ENCODE data around the gene CDCA3. TPM values are rescaled to one million over a fixed set of nuclear protein-coding genes. Genes with fewer than 3 reads are reported as not detected.

CDCA3 gene
- total and polyA plus RNA-seq, 2 of the 13 experiments (the other 11 are each of a cell fraction or from before 2014, with no cell fraction given): 32.7 to 56.5 TPM

DNA sequence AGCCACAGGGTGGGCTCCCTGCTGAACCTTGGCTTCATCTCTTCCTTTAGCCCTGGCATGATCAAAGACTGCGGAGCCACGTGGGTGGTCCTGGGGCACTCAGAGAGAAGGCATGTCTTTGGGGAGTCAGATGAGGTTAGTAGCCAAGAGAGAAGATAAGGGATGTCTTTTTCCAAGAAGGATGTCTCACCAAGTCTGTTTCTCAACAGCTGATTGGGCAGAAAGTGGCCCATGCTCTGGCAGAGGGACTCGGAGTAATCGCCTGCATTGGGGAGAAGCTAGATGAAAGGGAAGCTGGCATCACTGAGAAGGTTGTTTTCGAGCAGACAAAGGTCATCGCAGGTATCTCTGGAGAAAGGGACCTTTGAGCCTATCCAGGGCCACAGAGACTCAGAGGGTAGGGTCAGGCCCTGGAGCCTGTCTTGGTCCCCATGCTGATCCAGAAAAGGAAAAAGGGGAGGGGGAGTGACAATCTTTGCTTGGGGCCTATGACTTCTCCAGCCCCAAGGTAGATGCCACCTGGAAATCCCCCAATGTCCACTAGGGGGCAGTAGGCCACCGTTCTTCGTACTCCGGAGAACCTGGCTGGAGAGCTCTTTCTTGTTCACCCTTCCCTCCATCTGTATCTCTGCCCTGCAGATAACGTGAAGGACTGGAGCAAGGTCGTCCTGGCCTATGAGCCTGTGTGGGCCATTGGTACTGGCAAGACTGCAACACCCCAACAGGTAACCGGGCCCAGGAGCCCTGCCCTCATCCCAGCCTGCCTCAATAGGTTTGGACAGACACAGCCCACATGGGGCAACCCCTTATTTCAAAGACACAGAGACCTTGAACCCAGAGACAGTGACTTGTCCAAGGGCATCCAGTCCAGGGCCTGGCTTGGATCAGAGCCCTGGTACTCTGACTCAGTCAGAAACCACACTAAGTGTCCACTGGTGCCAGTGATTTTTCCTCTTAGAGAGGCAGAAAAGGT lies 18.2 kb upstream of the CDCA3 start (continued):
- TF ChIP-seq, protein P1, sequence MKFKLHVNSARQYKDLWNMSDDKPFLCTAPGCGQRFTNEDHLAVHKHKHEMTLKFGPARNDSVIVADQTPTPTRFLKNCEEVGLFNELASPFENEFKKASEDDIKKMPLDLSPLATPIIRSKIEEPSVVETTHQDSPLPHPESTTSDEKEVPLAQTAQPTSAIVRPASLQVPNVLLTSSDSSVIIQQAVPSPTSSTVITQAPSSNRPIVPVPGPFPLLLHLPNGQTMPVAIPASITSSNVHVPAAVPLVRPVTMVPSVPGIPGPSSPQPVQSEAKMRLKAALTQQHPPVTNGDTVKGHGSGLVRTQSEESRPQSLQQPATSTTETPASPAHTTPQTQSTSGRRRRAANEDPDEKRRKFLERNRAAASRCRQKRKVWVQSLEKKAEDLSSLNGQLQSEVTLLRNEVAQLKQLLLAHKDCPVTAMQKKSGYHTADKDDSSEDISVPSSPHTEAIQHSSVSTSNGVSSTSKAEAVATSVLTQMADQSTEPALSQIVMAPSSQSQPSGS (CRISPR knock-in tag; IDR thresholded peaks at IDR 0.05): peak; percentile 50; the same call in 1 of the 2 replicates
- TF ChIP-seq RELA (CRISPR knock-in tag; IDR thresholded peaks at IDR 0.05) (0 out of 2 replicates have a peak, but pooled peaks have one; percentile 20), ZNF549 (CRISPR knock-in tag; IDR thresholded peaks at IDR 0.05) (no peak), GFI1 (CRISPR knock-in tag; IDR thresholded peaks at IDR 0.05; ENCODE audit: borderline replicate concordance) (no peak), HMGXB4 (CRISPR knock-in tag; IDR thresholded peaks at IDR 0.05; ENCODE audit: borderline replicate concordance in 1 of 2, low read depth in 1 of 2) (peak; percentile 56 to 62; a peak in 2 of 4 replicates), ZNF207 (IDR thresholded peaks at IDR 0.05; ENCODE audit: borderline replicate concordance) (no peak), ZNF781 (CRISPR knock-in tag; IDR thresholded peaks at IDR 0.05; ENCODE audit: borderline replicate concordance, not compliant biosample characterization) (no peak), THAP9 (CRISPR knock-in tag; IDR thresholded peaks at IDR 0.05; ENCODE audit: borderline replicate concordance) (peak; percentile 29; the same call in 1 of the 2 replicates), ZSCAN25 (CRISPR knock-in tag; IDR thresholded peaks at IDR 0.05) (0 out of 2 replicates have a peak, but pooled peaks have one; percentile 54), MTERF4 (CRISPR knock-in tag; IDR thresholded peaks at IDR 0.05) (no peak), ZNF83 (CRISPR knock-in tag; IDR thresholded peaks at IDR 0.05; ENCODE audit: borderline replicate concordance) (no peak), MYPOP (CRISPR knock-in tag; IDR thresholded peaks at IDR 0.05) (peak; percentile 85), ONECUT2 (CRISPR knock-in tag; IDR thresholded peaks at IDR 0.05) (no peak), KDM2A (CRISPR knock-in tag; IDR thresholded peaks at IDR 0.05; ENCODE audit: borderline replicate concordance, low read depth) (peak; percentile 22; the same call in 1 of the 2 replicates)
- TF ChIP-seq, protein P2, sequence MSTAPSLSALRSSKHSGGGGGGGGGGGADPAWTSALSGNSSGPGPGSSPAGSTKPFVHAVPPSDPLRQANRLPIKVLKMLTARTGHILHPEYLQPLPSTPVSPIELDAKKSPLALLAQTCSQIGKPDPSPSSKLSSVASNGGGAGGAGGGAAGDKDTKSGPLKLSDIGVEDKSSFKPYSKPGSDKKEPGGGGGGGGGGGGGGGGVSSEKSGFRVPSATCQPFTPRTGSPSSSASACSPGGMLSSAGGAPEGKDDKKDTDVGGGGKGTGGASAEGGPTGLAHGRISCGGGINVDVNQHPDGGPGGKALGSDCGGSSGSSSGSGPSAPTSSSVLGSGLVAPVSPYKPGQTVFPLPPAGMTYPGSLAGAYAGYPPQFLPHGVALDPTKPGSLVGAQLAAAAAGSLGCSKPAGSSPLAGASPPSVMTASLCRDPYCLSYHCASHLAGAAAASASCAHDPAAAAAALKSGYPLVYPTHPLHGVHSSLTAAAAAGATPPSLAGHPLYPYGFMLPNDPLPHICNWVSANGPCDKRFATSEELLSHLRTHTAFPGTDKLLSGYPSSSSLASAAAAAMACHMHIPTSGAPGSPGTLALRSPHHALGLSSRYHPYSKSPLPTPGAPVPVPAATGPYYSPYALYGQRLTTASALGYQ (CRISPR knock-in tag; IDR thresholded peaks at IDR 0.05): no peak

Data from HepG2 (cell line).